ENCODE measurements around the gene MTG2.

The MTG2 gene

DNA sequence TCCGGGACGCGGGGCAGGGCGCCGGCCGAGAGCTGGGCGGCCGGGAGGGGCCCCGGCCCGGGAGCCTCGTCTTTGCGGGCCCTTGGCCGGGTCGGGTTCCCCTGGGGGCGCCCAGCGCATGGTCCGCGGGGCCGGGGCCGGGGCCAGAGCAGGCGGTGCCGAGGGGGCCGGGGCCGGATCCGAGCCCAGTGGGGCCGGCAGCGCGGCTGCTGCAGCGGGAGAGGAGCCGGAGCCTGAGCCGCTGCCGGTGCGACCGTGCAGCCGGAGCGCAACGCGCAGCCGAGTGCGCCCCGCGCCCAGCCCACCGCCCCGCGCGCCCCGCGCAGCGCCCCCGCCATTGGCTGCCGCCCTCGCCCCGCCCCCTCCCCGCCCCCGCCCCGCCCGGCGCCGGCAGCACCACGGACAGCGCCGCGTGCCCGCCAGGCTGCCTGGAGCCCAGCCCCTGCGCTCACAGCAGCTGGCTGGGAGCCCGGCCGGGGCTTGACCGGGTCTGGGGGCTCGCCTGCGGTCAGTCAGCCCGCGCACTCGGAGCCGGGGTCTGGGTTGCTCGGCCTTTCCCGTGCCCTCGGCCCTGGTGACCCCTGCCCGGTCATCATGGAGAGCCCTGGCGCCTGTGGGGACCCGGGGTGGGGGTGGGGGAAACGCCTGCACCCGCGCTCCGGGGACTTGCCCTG, 37.3 kb downstream of the MTG2 start, which contains the start of gene HRH3:
Gene HRH3, minus strand, starts transcription at position 287 of the 674 bp plus-strand sequence. CDS start 308 bp downstream, outside the sequence.
- no peak for DNase-seq (ENCODE audit: low spot score)

- no peak for DNase-seq (ENCODE audit: low spot score)
Measured at GRCh38 chr20:62220666-62221568, 38.1 kb downstream of the MTG2 start.

DNA sequence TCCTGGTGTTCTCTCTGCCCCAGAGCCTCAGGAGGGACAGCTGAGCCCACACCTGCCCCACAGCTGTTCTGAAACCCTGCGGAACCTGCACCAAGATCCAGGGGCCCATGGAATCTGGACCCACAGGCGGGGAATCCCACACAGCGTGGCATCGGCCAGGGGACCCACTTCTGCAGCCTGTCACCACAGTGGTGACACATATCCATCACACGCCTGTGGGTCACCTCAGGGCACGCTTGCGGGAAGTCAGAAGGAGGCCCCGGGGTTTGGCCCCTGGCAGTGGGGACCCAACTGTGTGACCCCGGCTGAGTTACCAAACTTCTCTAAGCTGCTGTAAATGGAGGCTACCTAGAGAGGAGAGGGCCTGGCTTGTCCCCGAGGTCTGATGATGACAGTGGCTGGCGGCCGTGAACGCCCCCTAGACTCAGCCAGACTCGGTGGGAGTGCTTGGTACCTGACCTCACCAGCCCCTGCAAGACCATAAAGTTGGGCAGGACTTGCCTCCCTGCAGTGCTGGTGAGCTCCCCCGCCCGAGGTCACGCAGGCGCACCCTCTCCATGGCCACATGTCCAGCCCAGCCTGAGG, 39.5 kb downstream of the MTG2 start:
- DNase-seq (ENCODE audit: low spot score) = no peak

DNA sequence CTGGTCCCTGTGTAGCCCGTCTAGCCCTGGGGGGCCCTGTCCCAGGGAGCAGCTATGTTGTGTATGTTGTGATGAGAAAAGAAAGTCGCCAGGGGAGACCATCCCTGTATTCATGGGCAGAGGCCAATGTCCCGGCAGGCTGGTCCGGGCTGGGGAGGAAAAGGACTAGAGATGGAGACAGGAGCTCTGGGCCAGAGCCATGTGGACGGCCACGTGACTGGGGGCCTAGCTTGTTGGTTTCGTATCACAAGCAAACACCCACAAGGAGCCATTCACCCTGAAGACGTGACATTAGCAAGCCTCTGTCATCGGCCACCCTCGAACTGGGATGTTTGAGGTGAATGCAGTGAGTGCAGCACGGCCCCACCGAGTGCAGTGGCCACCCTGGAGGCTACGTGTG, 40.1 kb downstream of the MTG2 start:
- no peak for DNase-seq (ENCODE audit: low spot score)

DNA sequence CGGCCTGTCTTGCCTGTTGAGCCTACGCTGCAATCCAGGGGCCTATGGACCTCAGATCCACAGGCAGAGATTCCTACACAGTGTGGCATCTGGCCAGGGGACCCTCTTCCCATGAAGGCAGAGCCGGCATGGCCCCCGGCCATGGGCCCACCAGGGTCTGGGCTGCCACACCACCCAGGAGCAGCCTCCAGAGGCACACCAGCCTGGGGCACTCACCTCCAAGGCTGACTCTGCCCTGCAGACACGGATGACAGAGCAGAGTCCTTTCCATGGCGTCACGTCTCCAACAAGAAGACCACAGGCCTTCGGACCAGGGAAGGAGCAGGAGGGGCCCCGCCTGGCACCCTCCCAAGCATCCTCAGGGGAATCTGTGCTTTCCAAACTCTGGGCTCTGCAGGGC, 40.7 kb downstream of the MTG2 start:
- no peak for DNase-seq (ENCODE audit: low spot score)

DNA sequence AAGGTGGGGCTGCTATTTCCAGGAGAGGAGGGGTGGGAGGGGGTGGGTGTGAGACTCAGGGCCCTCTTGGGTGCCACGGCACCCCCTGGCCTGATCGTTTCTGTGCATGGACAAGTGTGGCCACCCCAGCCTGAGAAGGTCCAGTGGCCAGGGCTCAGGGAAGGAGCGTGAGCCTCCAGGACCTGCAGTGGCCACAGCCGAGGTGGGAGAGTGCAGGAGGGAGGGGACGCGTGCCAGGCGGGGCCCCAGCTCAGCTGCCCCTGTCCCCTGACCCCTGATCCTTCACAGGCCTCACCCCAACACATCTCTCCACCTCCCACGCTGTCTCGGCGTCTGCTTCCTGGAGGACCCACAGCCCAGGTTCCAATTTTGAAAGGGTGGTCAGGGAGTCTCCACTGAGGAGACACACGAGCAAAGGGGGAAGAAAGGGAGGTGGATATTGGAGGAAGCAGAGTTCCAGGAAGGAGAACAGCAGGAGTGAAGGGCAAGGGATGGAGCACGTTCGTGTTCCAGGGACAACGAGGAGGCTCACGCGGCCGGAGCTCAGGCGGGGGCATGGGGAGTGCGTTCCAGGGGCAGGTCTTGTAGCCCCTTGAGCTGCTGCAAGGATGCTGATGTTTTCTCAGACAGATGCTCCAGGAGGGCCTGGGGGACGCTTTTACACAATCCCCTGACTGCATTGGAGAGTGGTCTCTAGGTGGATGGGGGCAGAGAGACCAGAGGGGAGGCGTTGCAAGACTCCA, 41.5 kb downstream of the MTG2 start:
- no peak for DNase-seq (ENCODE audit: low spot score)

DNA sequence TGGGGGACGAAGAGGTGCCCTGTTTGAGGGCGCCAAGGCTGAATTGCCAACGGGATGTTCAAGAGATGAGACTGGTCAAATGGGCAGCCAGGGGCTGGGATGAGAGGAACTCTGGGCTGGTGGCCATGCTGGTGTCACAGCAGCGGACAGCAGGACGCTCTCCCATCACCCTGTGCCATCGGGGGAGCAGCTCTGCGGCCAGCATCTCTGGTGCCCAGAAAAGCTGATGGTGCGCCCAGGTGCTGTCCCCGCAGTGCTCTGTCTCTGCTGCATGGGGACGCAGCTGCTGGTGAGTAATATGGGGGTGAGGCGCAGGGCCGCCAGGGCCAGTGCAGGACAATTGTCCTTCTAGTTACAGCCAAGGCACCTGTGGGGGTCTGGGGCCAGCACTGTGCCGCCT, 42.2 kb downstream of the MTG2 start:
- no peak for DNase-seq (ENCODE audit: low spot score)

DNA sequence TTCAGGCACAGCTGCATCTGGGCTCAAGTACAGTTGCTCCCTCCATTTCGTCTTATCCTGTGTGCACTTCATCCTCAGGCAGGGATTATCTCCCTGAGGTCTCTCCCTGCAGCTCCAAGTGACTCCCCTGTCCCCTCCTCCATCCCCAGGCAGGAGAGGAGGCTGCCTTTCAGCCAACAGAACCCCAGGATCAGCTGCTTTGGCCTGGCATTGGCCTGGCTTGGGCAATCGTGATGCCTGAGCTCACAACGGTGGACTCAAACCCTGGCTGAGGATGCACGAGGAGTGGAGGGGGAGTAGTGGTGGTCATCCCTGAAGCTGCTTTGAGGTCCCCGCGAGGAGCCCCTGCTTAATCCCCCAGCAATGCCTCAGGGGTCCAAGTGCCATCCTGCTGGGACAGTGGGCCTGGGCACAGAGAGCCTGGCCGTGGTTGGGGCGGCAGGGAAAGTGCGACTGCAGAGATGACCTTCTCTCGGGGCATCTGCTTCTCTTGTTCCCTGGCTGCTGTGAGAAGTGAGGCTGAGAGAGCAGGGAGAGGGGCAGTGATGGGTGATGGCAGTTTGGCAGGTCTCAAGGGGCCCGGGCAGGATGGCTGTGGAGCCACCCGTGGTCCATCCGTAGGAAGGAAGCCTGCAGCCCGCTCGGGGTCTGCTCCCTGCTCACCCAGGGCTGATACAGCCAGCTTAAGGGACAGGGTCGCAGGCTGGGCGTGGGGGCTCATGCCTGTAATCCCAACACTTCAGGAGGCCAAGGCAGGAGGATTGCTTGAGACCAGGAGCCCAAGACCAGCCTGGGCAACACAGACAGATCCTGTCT, 43.2 kb downstream of the MTG2 start:
- no peak for DNase-seq (ENCODE audit: low spot score)

DNA sequence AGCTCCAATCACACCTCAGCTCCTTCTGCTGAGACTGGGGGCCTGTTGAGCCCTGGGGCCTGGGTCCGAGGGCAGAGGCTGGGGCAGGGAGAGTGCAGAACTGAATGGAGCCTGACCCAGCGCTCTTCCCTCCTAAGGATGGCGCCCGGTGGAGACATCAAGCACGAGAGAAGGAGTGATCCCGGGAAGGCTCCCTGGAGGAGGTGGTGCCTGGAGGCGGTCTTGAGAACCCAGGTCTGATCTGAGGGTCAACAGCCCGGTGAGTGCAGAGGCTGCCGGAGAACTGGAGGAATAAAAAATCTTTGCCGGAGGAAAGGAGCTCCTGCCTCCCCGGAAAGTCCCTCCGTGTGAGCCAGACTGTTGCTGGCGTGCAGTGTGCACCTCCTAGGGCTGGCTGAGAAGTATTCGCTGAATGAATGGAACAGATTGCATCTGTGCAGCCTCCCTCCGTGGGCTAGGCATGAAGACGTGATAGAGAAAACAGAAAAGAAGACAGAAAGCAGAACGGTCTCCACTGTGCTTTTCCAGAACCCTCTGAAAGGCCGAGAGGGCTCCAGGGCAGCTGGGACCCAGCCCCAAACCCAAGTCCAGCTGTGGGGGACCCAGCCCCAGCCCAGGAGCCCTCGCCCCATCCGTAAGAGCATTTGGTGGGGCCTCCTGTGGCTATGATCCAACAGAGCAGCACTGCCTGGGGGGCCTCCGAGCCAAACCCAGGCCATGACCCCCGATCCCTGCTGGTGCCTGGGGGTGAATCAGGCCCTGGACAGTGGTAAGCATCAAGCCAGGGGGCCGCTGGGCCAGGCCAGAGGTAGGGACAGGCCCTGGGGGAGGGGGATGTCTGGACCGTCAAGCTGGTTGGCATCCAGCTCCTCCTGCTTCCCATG, 44.1 kb downstream of the MTG2 start:
- no peak for DNase-seq (ENCODE audit: low spot score)

- no peak for DNase-seq (ENCODE audit: low spot score)
Measured at GRCh38 chr20:62227591-62227976, 44.8 kb downstream of the MTG2 start.

DNA sequence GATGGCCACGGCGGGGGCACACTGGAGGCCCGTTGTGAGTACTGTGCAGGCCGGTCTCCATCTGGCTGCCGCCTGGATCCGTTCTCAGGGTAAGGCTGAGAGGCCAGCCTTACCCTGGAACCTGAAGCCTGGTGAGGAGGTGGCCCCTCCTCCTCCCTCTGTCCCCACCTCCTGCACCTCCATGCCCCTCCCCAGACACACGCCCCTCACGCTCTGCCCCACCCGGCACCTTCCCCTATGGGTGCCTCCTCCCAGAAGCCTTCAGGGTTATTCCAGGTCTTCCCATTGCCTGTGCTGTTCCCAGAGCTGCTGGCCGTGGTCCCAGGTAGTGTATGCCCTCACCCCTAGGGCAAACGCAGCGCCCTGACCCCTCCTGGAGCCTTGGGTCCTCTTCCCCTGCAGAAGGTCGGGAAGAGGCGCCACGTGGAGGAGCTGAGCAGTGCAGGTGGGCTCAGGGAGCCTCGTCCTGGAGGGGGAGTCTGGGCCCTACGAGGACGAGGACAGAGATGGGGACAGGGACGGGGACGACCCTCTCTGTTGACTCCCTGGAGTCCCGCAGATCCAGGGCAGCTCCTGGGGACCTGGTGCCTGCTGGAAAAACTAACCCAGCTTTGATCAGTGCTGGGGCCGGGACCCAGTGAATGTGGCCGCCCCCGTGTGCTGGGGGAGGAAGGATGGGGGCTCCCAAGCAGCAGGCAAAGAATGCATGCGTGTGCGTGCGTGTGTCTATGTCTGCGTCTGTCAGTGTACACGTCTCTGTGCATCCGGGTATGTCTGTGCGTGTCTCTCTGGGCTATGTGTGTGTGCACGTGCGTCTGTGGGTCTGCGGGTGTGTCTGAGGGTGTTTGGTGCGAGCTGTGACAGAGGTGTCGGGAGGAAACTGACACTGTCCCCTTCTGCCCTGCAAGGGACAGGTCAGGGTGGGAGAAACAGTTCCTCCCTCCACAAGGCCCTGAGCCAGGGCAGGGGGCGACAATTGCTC, 45.4 kb downstream of the MTG2 start:
- no peak for DNase-seq (ENCODE audit: low spot score)

GRCh38 chr20:62228982-62229545, 46.2 kb downstream of the MTG2 start:
- DNase-seq (ENCODE audit: low spot score) = no peak

- no peak for DNase-seq (ENCODE audit: low spot score)
Measured at GRCh38 chr20:62229667-62230066, 46.8 kb downstream of the MTG2 start.

DNA sequence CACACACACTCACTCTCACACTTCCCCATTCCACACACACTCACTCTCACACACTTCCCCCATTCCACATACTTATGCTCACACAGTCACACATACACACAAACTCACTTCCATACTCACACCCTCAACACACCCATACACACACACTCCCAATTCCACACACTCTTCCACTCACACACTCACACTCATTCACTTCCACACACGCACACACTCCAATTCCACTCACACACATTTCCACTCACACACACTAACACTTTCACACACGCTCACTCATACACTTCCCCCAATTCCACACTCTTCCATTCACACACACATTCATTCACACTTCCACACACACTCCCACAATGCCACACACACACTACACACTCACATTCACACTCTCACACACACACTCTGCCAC, 47.4 kb downstream of the MTG2 start:
- DNase-seq (ENCODE audit: low spot score) = no peak

DNA sequence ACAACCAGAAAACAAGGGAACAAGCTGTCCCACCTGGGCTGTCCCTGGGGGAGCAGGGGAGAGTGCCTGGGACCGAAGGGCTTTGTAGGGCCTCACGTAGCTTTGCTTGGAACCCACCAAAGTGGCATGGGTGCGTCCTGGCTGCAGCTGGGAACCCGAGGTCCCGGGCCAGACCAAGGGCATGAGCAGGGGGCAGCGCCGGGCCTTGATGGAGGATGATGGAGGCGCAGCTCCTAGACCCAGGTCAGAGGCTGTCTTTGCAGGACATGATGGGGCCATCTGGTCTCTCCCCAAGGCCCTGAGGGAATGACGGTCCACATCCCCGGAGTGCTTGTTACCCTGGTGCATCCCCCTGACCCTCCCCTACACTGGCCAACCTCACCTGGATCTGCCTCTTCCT, 47.9 kb downstream of the MTG2 start:
- no peak for DNase-seq (ENCODE audit: low spot score)

- no peak for DNase-seq (ENCODE audit: low spot score)
Measured at GRCh38 chr20:62231292-62231691, 48.5 kb downstream of the MTG2 start.

DNA sequence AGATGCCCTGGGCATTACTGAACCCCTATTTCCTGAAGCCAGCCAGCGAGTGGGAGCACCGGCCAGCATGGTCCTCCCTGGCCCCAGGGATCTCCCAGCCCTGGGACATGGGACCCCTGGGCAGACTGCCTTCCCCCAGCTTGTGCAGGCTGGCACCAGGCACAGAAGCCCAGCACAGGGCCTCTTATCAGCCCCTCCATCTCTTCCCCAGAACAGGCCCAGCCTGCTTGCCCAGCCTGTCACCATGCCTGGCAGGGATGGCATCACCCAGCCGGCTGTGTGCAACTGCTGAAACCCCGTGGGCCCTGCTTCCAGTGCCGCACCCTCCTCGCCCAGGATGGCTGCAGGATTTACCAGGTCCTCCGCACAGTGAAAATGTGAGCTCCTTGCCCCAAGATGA, 49.4 kb downstream of the MTG2 start:
- DNase-seq (ENCODE audit: low spot score) = no peak

DNA sequence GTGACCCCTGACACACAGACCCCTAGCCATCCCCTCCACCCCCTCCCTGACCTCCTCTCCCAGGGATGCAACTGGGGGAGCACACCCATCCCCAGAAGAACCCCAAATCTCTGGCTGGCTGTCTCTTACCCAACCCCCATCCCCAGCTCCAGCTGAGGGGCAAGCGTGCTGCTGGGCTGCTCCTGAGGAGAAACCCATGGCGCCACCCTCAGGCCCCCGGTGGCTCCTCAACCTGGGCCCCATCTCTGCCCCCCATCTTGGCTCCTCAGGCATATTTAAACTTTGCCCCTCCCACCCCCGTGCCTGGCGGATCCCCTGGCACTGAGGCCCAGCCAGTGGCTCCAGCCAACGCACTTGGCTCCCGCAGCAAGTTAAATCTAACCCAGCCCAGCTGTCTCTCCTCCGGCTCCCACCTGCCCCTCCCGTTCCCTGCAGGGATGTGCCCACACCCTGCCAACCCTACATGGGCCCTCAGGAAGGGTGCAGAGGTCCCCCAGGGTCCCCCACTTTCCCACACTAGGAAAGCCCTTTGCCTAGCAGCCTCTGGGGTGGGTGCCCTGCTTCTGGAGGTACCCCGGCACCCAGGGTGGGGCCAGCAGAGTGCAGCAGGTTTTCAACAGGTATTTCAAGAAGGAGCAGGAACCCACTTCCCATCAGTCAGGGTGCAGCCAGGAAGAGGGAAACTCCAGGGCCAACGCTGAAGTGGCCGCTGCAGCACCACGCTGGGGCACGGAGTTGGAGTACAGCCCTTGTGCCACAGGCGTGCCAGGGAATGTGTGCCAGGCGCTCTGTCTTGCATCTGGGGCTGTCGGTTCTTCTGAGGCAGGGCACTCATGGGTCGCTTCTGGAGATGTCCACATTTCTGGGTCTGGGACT, 50.2 kb downstream of the MTG2 start:
- DNase-seq (ENCODE audit: low spot score) = no peak
